ENCODE results near the gene EXOC6B. TPM values are rescaled to one million over a fixed set of nuclear protein-coding genes. Genes with fewer than 3 reads are reported as not detected.

The EXOC6B gene
- total RNA-seq, 4 donors from 2014 or later, result 21.0 to 57.7 (median 36.1) TPM

- no peaks in the 10 kb centered on the region for H3K4me1 ChIP-seq
- H3K36me3 ChIP-seq, result no peaks in the 10 kb centered on the region
- no peak for DNase-seq
- WGBS, 2 donors, result 49 to 66% methylated on average over 3 of the region's 3 CpGs
- H3K27ac ChIP-seq, result no peak overlapping the region
- H3K4me3 ChIP-seq, result no peak overlapping the region
- H3K9me3 ChIP-seq, result no peaks in the 10 kb centered on the region
- peaks cover 0 to 15% (median 0%) of the 10 kb centered on the region in 4 donors for H3K27me3 ChIP-seq
- TF ChIP-seq POLR2A (IDR thresholded peaks at IDR 0.05) (no peak), CTCF (IDR thresholded peaks at IDR 0.05) (no peak)
- intact Hi-C loops (cut with DNase I), result no loop called here
Measured at GRCh38 chr2:72847534-72848315, 21.9 kb upstream of the EXOC6B start.

DNA sequence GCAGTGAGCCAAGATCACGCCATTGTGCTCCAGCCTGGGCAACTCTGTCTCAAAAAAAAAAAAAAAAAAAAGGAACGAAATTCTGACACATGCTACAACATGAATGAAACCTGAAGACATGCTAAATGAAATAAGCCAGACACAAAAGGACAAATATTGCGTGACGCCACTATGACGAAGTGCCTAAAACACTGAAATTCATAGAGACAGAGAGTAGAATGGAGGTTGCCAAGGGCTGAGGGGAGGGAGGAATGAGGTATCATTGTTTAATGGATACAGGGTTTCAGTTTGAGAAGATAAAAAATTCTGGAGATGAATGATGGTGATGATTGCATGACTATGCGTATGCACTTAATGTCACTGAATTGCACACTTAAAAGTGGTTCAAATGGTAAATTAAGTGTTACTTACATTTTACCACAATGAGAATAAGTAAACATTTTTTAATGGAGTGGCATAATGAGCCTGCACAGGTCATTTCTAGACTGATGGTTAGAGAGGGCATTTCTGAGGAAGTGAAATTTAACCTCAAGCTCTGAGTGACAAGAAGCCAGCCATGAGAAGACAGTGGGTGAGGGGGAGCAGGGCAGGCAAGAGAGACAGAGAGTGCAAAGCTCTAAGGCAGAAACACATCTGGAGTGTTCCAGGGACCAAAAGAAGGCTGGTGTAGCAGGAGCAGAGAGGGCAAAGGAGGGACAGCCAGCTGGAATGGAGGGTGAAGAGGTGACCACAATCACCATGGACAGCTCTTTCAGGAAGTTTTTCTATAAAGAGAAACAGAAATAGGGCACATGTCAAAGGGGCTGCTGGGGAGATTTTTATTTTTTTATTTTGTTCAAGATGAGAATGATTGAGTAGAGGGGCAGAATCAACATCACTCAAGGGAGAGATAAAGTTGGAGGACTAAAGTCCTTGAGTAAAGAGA lies 20.6 kb upstream of the EXOC6B start:
- Histone ChIP-seq H3K27ac (no peak overlapping the region), H3K36me3 (no peaks in the 10 kb centered on the region), H3K9me3 (no peaks in the 10 kb centered on the region), H3K4me3 (no peak overlapping the region), H3K27me3 (peaks cover 0 to 16% (median 0%) of the 10 kb centered on the region in 4 donors), H3K4me1 (no peaks in the 10 kb centered on the region)
- TF ChIP-seq CTCF (IDR thresholded peaks at IDR 0.05) (no peak), POLR2A (IDR thresholded peaks at IDR 0.05) (no peak)
- intact Hi-C loops (cut with DNase I), result no loop called here
- WGBS, 2 donors, result 37 to 51% methylated on average over 5 to 6 of the region's 6 CpGs
- no peak for DNase-seq

DNA sequence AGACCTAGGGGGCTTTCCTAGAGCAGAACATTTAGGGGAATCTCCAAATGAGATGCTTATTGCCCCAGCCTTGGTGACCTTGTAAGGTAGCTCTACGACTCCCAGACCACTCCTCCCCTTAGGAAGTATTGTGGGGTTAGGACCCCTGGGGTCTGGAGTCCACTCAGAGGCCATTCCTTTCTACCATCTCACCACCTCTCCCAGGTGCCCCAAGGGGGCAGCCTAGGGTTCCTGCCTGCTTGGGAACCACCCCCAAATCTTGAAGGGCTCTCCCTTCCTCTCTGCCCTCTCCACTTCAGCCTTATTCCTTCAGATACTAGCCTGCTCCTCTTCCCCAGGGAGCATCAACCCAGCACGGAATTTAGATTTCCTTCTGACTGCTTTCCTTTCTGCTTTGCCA lies 17.5 kb upstream of the EXOC6B start:
- DNase-seq, result no peak
- intact Hi-C loops (cut with DNase I), result no loop called here
- no peak overlapping the region for H3K4me3 ChIP-seq
- peaks cover 0 to 6% (median 0%) of the 10 kb centered on the region in 4 donors for H3K27me3 ChIP-seq
- H3K27ac ChIP-seq, result no peak overlapping the region
- no peaks in the 10 kb centered on the region for H3K9me3 ChIP-seq
- WGBS, 2 donors, result 51 to 72% methylated on average over 2 of the region's 2 CpGs
- no peaks in the 10 kb centered on the region for H3K4me1 ChIP-seq
- H3K36me3 ChIP-seq, result no peaks in the 10 kb centered on the region
- TF ChIP-seq POLR2A (IDR thresholded peaks at IDR 0.05) (no peak), CTCF (IDR thresholded peaks at IDR 0.05) (no peak)

- TF ChIP-seq CTCF (IDR thresholded peaks at IDR 0.05) (no peak), POLR2A (IDR thresholded peaks at IDR 0.05) (no peak)
- no peaks in the 10 kb centered on the region for H3K9me3 ChIP-seq
- no peak overlapping the region for H3K4me3 ChIP-seq
- no peak overlapping the region for H3K27ac ChIP-seq
- H3K27me3 ChIP-seq, result peaks cover 0 to 6% (median 0%) of the 10 kb centered on the region in 4 donors
- no peaks in the 10 kb centered on the region for H3K36me3 ChIP-seq
- no peaks in the 10 kb centered on the region for H3K4me1 ChIP-seq
- 56 to 64% methylated on average over 3 of the region's 3 CpGs for WGBS, 2 donors
- intact Hi-C loops (cut with DNase I), result no loop called here
- DNase-seq, result no peak
Measured at GRCh38 chr2:72841462-72842125, 15.8 kb upstream of the EXOC6B start.

Data from esophagus squamous epithelium (tissue), 5 donors.